CD4-positive, alpha-beta T cell treated with Interleukin-2 at 100 ng/mL for 4 hours (primary cell): ENCODE results near the gene RPLP2.

ENCODE experiments used
- DNase-seq: peaks from one replicate; pipeline ENCODE4 v3.0.0-alpha.2; 2020; ENCODE audit warnings: low spot score

Gene RPLP2

DNA sequence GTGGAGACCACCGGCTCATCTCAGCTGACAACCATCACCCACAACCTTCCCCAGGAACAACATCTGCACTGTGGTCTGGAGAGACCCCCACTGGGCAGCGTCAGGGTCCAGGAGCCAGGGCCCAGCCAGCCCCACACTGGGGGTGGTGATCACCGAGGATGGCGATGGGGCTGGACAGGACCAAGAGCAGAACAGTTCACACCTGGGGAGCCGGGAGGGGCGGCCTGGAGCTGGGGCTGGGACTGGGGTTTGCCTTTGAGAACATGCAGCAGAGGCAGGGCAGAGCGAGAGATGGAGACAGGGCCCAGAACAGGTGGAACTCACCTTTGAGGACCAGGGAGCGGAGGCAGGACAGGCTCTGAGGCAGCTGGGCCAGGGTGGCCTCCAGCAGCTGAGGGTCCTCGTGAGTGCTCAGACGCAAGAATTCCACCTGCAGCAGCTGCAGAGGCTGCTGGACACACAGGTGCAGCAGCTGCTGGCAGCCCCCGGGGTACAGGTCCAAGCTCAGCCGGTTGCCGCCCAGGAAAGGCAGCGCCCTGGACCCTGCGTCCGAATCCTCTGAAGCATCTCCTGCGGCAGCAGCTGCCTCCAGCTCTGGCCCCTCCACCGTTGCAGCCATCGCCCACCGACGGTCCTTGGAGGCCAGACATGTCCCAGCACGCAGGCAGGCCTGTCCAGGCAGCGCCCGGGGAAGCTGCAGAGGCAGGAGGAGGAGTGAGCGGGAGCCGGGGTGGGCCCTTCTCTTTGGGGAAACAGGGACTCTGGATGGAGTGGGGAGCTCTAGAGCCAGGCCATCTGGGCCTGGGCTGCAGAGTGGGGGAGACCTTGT lies 5.8 kb upstream of the RPLP2 start:
- no peak for DNase-seq

DNA sequence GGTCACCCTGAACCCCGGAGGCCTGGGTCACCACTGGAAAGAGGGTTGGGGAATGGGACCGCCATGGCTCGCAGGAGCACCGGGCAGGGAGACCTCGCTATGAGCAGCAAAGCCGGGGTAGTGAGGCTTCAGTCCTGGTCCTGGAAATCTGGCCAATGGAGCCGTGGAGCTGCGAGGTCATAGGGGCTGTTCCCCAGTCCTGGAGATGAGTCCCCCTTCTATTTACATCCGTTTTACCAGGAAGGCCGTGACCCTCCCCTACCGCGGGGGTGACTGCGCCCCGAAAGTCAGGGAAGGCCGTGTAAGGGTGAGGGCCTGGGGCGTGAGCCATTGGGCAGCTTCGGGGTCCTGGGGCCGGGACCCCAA lies 5.2 kb upstream of the RPLP2 start:
- DNase-seq = no peak

DNA sequence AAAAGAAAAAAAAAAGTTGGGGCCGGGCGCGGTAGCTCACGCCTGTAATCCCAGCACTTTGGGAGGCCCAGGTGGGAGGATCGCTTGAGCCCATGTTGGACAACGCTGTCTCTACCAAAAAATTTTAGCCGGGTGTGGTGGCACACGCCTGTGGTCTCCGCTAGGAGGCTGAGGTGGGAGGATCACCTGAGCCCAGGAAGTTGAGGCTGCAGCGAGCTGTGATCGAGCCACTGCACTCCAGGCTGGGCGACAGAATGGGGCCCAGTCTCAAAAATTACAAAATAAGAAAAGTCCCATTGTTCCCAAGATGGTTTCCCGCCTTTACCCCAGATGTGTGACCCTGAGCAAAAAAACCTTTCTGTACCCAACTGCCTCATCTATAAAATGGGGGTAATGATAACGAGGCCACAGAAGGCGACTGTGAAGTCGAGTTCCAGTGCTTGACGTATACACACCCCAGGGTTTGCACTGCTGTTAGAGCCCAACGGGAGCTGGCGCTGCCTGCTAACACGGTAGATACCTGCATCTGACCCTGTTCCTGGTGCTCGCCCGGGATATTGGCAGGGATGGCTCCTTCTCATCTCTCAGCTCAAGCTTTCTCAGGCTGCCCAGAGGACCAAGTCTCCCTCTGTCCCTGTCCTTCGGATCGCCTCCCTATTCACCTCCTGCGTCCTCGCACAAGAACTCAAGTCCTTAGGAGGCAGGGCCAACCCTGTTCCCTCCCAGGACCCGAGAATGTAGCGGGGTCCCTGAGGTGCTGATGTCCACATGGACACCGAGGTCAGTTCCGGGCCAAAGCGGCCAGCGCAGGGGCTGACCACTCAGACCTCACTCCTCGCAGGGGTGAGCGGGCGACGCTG lies 1.1 kb upstream of the RPLP2 start:
- DNase-seq = peak; percentile 47

DNA sequence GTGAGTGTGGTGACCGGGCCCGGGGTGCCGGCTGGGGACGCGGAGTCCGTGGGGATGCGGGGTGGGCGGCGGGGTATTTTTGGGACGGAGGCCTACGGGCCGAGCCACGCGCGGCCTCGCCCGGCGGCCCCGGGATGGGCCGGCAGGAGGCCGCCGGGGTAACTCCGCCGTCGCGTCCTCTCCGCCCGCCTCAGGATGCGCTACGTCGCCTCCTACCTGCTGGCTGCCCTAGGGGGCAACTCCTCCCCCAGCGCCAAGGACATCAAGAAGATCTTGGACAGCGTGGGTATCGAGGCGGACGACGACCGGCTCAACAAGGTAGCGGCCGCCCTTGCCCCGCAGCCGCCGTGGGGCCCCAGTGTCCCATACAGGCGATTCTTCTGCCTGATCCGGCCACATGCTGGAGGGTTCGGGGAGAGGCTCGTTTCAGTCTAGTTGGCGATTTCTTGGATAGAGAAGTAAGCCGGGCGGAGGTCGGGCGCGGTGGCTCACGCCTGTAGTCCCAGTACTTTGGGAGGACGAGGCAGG lies 337 bp downstream of the RPLP2 start:
- no peak for DNase-seq

DNA sequence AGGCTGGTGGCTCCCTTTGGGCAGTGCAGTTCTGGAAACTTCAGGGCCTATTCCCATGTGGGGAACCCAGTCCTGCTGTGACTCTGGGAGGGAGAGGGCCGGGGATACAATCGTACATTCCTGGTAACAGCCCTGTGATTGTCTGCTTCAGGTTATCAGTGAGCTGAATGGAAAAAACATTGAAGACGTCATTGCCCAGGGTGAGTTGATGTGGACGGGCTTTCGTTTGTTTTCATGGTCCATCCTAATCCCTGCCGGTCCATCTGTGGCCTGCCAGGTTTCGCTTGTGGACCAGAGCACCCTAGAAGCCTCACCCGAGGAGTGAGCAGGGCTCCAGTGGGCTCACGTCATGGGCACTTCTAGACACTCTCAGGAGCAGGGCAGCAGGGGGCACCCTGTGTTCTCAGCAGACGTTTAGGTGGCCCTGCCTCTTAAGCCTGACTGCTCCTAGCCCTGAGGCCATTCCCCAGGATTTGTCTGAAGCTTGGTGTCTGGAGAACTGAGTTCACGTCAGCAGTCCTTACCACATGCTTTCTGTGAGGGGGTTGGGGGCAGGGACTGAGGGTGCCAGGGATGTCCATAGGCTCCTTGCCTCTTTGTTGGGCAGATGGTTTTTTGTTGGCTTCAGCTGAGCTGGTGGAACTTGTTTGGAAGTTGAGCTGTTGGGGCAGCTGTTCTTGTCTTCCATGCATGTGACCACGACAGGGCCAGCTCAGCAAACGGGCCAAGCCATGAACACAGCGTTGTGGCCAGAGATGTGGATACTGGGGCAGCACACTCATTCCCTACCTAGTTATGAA lies 1.9 kb downstream of the RPLP2 start:
- DNase-seq = no peak

DNA sequence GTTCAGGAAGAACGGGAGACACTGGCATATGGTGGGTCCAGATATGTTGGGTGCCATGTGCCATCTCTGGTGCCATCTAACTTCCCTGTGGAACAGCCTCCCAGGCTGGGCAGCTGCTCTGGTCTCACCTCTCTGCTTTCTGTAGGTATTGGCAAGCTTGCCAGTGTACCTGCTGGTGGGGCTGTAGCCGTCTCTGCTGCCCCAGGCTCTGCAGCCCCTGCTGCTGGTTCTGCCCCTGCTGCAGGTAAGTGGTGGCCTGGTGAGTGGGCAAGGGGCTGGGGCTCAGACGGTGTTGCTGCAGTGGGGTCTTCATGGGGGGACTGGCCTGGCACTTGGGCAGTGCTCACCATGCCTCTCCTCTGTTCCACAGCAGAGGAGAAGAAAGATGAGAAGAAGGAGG lies 2.6 kb downstream of the RPLP2 start:
- DNase-seq = no peak

DNA sequence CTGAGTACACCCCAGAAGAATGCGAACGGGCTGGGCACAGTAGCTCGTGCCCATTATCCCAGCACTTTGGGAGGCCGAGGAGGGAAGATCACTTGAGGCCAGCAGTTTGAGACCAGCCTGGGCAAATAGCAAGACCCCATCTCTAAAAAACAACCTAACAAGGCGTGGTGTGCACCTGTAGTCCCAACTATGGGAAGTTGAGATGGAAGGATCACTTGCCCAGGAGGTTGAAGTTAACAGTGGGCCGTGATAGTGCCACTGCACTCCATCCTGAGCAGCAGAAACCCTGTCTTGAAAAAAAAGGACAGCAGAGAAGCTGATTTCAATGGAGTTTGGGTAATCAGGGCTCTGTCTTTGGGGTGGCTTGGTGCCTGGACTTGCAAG lies 3.3 kb downstream of the RPLP2 start:
- DNase-seq = no peak

DNA sequence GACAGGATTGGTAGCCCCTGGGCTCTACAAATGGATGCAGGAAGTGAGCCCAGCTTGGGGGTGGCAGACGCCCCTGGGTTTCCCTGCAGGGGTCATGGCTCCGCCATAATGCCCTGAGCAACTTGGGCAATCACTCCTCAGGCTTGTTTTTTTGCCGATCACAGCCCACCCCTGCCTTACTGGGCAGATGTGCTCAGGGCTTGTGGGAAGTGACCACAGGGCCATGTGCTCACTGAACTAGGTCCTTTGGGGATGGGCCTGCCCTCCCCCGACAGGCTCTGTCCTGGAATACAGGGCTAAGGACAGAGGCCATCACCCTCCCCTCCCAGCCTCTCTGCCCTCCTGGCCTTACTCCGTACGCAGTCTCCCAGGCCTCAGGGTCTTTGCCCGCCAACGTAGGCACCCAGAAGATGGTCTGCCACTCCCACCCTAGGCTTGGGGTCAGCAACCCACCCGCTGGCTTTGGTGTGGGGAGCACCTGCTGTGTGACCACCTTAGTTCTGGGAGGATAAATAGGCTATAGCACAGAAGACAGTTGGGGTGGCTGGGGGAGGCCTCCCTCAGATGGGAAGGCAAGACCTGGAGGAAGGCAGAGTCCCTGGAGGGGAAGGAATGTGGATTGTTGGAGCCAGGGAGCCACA lies 3.8 kb downstream of the RPLP2 start:
- DNase-seq = no peak

DNA sequence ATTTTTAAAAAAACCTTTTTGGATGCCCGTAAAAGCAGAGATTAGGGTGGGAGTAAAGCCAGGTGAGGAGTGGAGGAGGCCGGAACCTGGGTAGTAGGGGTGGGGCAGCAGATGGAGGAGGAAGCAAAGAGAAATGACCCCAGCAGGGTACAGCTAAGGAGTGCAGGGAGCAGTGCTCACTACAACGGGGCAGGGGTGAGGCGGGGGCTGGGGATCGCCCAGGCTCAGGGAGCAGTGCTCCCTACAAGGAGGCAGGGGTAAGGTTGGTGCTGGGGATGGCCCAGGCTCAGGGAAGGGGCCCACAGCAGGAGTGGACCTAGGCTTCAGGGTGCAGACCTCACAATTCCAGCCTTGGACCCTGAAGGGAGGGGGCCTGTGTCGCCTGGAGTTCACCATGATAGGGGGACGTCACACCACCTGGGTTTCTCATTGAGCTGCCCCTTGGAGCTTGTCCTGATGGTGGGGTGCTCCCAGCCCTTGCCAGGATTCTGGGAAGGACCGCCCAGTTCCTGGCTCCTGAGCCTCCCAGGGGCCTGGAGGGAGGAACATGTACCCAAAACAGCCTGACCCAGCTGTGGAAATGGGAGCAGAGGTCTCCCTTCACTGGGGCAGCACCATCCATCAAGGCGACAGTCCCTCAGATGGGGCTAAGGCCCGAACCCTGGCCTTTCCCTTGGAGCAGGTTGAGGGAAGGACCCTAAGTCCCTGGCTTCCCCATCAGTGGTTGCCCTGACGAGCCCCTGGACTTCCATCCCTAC lies 6.1 kb downstream of the RPLP2 start:
- DNase-seq = no peak

DNA sequence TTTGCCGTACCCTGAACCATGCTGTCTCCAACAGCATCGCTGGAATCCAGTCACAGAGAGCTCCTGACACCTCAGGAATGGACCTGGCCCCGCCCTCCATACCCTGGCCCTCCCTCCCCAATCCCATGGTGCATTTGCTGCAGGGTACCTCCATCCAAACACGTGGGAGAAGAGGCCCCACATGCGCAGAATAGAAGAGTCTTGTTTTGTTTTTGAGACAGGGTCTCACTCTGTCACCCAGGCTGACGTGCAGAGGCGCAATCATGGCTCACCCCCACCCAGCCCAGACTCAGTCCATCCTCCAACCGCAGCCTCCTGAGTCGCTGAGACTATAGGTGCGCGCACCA lies 6.6 kb downstream of the RPLP2 start:
- no peak for DNase-seq

DNA sequence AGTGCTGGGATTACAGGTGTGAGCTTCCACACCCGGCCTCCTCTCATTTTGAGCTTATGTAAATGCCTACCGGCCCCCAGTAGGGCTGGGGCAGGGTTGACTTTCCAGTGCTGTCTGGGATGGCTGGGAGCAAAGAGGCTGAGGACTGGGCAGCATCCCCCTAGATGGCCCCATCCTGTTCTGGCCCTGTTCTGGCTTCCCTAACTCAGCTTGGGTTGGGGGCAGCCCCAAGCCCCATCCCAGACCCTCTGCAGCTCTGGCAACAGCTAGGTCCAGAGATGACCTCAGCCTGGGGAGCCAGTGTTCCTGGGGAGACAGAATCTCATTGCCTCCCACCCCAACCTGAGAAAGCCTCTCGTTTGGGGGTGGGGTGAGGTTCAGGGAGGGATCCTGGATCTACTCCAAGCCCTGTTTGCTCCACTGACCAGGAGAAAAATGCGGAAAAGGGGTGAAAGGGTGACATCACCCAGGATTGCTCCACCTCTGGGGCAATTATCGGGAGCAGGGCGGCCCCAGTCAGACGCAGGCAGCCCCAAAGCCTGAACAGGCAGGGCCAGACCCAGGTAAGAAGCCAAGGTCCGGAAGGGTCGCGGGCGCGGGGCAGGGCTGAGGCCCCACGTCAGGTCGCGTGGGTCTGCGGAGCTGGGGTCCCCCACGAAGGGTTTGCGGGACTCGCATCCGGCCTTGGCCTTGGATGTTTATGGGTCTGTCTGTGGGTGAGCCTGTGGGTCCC lies 8.8 kb downstream of the RPLP2 start, which contains the start of gene PNPLA2:
Gene PNPLA2 (plus strand): TSS at position 519 of the 733 bp plus-strand sequence. CDS start 805 bp downstream, outside the sequence.
- no peak for DNase-seq

DNA sequence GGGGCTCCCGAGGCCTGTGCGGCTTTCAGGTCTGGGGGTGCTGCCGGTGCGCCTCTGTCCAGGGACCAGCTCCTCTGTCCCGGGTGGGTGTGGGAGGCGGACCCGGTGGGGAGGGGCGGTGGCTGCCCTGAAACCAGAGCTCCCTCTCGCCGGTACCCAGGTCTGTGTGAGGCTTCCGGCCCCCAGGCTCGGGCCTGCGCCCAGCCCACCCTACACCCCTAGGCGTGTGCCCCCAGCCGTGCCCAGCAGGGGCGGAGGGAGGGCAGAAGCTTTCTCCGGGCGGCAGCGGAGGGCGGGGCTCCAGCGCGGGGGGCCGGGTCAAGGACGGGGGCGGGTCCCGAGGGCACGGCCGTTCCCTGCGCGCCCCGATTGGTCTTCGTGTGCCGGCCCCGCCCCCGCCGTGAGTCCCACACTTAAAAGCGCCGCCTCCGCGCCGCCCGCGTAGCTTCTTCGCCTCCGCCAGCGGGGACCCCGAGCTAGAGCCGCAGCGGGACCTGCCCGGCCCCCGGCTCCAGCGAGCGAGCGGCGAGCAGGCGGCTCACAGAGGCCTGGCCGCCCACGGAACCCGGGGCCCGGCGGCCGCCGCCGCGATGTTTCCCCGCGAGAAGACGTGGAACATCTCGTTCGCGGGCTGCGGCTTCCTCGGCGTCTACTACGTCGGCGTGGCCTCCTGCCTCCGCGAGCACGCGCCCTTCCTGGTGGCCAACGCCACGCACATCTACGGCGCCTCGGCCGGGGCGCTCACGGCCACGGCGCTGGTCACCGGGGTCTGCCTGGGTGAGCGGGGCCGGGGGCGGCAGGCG lies 9.6 kb downstream of the RPLP2 start:
- peak; percentile 92 for DNase-seq

DNA sequence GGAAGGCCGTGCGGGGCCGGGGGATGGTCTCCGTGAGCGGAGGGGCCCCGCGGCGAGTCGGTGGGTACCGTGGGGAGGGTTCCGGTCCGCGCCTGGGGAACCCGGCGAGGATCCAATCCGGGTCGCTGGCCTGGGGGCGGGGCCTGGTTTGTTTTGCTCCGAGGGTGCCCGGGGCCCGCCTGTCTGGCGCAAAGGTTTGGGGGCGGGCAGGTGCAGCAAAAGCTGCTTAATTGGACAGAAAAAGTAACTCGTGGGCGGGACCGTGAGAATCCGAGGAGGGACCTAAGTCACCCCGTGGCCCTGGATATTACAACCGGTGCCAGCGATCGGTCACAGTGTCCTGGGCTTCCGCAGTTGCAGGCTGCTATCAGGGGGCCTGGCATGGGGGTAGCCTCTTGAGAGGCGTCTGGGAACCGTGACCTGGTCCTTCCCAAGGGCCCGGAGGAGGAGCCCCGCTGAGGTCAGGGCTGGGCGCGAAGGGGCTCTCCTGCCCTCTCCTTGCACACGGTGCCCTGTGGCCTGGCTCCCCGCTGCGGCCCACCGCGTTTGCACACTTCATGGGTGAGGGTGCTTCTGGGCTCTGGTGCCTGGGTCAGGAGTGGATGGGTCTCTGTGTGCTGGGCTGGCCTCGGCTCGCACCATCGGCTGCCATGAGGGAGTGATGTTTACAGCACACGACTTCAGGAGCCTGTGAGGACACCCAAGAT lies 10.3 kb downstream of the RPLP2 start:
- DNase-seq = peak; percentile 95

DNA sequence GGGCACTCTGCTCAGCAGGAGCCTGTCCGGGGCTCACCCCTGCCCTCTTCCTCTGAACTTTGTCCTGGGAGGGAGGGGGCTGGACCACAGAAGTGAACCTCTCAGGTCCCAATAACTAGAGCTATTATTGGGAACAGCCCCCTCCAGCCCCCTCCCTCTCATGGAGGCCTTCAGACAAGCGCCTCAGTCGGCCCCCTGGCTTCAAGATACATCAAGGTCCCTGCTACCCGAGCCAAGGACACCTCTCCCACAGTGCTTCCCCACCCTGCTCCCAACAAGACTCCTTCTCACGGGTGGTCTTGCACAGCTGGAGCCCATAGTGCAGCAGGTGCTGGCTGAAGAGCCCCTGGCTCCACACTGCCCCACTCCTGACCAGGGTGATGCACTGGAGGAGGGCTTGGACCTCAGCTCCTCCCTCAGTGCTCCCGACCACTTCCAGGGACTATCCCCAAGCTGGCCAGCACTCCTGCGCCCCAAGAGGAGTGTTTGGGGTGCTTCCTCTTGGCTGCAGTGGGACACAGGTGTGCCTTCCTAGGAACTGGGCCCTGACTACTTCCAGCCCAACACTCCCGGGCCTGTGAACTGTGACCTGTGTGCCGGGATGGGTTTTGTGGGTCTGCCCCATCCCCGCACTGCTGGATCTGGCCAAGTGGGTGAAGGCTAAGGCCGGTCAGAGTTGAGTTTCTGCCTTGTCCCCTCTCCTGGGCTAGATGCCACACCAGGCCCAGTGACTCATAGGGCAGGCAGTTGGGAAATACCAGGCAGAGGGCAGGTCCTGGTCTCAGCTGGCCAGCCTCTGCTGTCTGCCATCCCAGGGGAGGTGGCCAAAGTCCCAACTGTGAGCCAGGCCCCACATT lies 11.1 kb downstream of the RPLP2 start:
- no peak for DNase-seq

DNA sequence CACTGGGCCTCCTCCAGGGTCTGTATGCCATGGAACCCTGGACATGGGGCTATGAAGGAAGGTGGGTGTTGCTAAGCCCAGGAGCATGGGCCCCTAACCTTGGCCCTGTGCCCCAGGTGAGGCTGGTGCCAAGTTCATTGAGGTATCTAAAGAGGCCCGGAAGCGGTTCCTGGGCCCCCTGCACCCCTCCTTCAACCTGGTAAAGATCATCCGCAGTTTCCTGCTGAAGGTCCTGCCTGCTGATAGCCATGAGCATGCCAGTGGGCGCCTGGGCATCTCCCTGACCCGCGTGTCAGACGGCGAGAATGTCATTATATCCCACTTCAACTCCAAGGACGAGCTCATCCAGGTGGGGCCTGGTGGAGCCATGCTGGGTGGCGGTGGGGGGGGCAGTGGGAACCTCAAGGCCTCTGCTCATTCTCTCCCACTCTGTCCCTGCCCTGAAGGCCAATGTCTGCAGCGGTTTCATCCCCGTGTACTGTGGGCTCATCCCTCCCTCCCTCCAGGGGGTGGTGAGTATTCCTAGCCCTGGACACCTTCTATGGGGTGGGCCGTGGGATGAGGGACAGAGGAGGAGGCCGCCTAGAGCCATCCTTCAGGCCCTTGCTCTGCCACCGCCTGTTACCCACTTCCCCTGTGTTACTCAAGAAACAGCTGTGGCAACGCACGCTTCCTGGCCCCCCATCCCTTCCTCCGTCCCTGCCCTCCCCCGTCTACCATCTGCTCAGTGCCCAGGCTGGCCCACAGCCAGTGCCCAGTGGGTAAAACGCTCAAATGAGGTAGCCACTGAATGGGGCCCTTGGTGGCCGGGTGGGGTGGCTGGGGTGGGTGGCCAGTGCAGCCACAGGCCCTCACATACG lies 12.0 kb downstream of the RPLP2 start:
- no peak for DNase-seq

DNA sequence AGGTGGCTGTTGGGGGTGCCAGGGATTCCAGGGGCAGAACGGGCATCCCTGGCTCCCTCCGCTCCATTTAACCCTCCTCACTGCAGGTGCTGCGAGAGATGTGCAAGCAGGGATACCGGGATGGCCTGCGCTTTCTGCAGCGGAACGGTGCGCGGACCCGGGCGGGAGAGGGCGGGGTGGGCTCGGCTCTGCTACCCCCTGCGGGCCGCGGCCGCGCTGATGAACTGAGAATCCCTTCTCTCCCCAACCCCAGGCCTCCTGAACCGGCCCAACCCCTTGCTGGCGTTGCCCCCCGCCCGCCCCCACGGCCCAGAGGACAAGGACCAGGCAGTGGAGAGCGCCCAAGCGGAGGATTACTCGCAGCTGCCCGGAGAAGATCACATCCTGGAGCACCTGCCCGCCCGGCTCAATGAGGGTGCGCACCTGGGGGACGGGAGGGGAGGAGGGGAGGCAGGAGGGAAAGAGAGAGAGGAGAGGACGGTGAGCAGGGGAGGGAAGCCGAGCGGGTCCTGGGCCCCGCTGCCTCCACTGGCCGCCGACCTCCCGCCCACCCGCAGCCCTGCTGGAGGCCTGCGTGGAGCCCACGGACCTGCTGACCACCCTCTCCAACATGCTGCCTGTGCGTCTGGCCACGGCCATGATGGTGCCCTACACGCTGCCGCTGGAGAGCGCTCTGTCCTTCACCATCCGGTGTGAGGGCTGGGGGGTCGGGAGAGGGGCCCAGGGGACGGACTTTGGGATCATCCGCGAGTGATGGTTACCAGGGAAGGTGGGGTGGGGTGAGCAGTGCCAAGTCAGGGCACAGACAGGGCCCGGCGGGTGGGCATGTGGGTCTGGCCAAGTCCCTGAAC lies 13.9 kb downstream of the RPLP2 start:
- no peak for DNase-seq
